ENCODE data around the gene LAMC2. TPM values are rescaled to one million over a fixed set of nuclear protein-coding genes. Genes with fewer than 3 reads are reported as not detected.
"Not testable (repeated sequence)": the region's sequence is repeated elsewhere in the genome, so short reads cannot be mapped to it uniquely, and the experiment has no call there.

LAMC2 gene
- total RNA-seq (2014; rRNA removed; shearing (Covaris generic)) = 3.3 and 3.4 TPM in 2 replicates

DNA sequence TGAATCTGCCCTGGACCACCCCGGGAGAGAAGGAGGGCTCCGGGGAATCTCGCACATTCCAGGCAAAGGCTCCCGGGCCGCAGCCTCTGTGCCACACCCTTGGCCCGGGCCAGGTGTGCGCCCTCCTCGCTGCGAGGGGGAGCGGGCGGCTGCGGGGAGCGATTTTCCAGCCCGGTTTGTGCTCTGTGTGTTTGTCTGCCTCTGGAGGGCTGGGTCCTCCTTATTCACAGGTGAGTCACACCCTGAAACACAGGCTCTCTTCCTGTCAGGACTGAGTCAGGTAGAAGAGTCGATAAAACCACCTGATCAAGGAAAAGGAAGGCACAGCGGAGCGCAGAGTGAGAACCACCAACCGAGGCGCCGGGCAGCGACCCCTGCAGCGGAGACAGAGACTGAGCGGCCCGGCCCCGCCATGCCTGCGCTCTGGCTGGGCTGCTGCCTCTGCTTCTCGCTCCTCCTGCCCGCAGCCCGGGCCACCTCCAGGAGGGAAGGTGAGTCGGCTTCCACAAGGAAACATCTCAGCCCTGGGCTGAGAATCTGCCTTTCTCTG is at the start of gene LAMC2:
Gene LAMC2, plus strand, starts transcription at position 324 of the 550 bp plus-strand sequence. Its CDS starts 89 bp downstream, at position 413.
- no peak for DNase-seq (ENCODE audit: low read depth)

DNA sequence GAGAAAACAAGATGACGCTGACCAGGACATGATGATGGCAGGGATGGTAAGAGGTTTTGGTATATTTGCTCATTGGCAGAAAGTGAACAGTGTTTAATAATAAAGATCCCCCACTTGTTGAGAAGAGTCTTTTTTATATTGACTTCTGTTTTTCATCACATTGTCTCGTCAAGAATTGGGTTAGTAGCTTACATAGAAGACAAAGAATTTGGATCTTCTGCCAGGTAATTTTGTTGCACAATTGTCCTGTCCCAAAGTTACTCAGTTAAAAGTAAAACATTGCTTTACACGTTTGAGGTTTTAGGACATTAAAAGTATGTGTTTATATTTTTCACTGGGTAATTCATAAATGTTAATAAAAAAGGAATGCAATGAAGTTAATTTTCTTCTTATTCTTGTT is 48.3 kb upstream of the LAMC2 start:
- DNase-seq (ENCODE audit: low read depth) = no peak

DNA sequence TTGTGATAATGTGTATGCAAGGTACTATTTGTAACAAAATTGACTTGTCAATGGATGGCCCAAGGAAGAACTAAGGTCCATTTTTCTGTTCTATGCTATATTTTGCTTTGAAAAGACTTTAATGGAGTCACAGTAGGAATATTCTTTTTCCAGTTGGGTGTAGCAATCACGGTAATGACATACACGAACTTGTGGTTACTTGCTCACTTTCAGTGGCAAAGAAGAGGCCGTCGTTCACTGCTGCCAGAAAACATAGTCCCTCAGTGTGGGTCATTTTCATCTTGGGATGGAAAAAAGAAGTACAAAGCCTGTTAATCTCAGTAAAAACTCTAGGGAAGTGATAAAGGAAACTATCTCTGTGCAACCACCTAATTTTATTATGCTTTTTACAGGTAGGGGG is 47.8 kb upstream of the LAMC2 start:
- no peak for DNase-seq (ENCODE audit: low read depth)

DNA sequence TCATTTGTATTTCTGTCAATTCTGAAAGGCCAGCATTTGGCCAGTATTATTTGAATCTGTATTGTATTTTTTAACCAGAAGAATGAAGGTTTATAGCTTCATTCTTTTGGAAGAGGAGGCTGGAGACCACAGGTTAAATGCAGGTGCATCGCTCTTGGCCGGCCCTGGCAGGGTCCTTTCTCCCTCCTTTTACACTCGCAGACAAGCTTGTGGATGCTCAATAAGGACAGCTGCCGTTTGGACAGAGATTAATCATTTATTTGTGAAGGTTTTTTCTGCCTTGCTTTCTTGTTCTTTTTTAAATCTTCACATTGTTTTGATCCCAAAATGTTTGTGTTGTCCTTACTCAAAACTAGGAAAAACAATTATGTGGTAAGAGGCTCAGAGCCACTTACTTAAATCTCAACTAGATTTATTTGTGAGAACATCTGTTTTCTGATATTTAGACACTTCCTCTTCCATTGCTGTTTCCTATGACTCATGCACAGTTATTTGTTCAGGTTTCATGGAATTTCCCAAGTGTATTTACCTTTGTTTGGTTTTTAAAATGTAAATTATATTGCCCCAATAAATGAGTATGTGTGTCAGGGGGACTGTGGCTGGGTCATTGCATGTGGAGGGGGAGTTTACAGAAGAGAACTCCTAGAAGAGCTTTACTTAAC is 46.7 kb upstream of the LAMC2 start:
- peak; percentile 57 for DNase-seq (ENCODE audit: low read depth)

DNA sequence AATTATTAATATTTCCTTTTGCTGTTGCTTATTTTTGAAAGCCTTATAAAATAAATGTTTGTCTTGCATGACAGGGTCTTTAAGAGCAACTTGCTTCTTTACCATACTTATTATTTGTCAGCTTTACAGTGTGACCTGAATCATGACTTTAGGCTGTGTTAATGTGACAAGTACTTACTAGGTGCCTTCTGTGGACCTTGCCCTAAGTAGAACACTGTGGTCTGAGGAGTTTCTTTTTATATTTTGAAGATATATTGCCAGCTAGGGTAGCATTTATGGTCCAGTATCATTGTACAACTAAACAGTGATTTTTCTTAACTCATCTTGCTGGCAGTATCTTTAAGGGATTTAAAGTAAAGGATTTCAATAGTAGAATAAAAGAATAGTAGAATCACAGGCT is 45.4 kb upstream of the LAMC2 start:
- DNase-seq (ENCODE audit: low read depth) = no peak

DNA sequence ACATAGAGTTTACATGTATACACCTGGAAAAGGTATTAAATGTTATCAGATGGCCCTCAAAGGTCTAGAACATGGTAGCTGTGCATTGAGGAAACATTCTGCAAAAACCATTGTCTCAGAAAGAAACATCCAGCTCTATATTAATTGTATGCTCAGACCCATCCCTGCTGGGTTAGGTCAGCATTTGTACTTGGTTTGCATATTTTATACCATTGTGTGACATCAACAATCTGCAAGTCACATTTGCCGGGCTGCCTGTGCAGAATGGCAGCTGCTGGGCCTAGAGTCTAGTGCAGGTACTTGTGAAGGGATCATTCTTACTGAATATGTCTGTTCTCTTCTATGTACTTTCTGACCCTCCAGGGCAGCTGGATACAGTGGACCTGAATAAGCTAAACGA is 43.9 kb upstream of the LAMC2 start:
- no peak for DNase-seq (ENCODE audit: low read depth)

DNA sequence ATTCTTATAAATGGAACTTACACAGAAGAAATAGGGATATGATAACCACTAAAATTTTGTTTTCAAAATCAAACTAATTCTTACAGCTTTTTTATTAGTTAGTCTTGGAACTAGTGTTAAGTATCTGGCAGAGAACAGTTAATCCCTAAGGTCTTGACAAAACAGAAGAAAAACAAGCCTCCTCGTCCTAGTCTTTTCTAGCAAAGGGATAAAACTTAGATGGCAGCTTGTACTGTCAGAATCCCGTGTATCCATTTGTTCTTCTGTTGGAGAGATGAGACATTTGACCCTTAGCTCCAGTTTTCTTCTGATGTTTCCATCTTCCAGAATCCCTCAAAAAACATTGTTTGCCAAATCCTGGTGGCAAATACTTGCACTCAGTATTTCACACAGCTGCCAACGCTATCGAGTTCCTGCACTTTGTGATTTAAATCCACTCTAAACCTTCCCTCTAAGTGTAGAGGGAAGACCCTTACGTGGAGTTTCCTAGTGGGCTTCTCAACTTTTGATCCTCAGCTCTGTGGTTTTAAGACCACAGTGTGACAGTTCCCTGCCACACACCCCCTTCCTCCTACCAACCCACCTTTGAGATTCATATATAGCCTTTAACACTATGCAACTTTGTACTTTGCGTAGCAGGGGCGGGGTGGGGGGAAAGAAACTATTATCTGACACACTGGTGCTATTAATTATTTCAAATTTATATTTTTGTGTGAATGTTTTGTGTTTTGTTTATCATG is 42.3 kb upstream of the LAMC2 start:
- DNase-seq (ENCODE audit: low read depth) = no peak

DNA sequence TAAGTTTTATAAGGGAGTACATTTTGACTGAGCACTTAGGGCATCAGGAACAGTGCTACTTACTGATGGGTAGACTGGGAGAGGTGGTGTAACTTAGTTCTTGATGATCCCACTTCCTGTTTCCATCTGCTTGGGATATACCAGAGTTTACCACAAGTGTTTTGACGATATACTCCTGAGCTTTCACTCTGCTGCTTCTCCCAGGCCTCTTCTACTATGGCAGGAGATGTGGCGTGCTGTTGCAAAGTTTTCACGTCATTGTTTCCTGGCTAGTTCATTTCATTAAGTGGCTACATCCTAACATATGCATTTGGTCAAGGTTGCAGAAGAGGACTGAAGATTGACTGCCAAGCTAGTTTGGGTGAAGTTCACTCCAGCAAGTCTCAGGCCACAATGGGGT is 41.3 kb upstream of the LAMC2 start:
- DNase-seq (ENCODE audit: low read depth) = no peak

DNA sequence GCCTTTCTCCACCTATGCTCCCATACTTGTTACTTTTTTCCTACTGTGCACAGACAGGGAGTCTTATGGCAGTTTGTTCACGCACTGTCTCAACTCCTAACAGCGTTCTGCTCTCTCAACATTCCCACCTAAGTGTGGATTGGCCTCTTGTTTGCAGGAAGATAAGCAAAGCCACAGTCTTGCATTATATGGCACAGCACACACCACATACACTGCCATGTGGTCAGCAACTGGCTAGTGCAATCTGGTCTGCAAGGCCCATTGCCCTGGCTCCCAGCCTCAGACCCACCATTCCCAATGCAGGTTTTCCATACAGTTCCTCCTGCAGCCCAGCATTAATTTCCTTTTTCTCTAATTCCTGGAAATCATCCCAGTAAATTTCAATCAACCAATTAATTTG is 38.3 kb upstream of the LAMC2 start:
- no peak for DNase-seq (ENCODE audit: low read depth)

DNA sequence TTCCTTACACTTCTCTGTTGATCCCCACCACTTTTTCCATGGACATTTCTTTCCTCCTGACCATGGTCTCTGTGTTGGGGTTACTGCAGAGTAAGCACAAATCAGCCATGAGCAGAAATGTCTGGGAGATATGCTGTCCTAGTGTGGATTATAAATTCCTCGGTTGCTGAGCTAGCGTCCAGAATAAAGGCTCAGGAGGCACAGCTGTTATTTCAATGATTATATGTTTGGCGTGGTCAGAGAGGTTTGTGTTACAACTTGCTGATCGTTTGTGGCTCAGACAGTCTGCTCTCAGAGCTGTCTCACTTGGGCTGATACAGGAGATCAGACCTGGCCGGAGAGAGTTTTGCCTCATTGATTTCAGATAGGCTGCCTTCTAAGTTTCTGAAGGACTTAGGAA is 37.5 kb upstream of the LAMC2 start:
- no peak for DNase-seq (ENCODE audit: low read depth)

DNA sequence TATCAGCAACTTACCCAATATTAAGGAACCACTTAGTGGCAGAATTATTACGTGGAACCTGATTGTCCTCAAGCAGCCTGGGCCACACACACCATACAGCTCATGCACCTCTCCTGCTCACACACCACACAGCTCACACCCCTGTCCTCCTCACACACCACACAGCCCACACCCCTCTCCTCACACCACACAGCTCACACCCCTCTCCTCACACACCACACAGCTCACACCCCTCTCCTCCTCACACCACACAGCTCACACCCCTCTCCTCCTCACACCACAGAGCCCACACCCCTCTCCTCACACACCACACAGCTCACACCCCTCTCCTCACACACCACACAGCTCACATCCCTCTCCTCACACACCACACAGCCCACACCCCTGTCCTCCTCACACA is 36.8 kb upstream of the LAMC2 start:
- no peak for DNase-seq (ENCODE audit: low read depth)

DNA sequence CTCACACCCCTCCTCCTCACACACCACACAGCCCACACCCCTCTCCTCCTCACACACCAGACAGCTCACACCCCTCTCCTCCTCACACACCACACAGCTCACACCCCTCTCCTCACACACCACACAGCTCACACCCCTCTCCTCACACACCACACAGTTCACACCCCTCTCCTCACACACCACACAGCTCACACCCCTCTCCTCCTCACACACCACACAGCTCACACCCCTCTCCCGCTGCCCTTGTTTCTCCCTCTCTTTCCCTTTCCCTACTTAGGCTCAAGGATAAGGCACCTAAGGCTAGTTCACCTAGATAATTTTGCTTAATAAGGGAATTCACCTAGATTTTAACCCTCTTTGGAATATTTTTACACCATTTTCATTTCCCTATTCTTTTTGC is 36.0 kb upstream of the LAMC2 start:
- DNase-seq (ENCODE audit: low read depth) = not testable (repeated sequence)

DNA sequence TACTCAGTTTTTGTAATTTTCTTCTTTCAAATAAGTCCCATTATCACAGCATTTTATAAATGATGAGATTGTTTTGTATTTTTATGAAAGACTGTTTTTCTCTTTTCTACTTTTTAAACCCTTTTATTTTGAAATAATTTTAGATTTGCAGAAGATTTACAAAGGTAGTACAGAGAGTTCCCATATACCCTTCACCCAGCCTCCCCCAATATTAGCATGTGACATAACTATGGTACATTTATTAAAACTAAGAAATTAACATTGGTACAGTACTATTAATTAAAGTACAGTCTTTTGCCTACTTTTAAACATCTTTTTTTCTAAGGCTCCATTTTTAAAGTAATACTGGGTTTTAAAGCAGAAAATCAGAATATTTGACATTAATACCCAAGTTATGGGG is 35.6 kb upstream of the LAMC2 start:
- DNase-seq (ENCODE audit: low read depth) = no peak

DNA sequence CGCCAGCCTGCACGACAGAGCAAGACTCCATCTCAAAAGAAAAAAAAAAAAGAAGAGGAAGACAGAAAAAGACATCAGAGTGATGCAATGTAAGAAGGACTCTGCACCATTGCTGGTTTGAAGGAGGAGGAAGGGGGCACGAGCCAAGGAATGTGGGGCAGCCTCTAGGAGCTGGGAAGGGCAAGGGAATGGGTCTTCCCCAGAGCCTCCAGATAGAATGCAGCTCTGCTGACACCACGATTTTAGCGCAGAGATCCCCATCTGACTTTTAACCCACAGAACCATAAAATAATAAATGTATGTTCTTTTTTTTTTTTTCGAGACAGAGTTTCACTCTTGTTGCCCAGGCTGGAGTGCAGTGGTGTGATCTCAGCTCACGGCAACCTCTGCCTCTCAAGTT is 33.9 kb upstream of the LAMC2 start:
- no peak for DNase-seq (ENCODE audit: low read depth)

DNA sequence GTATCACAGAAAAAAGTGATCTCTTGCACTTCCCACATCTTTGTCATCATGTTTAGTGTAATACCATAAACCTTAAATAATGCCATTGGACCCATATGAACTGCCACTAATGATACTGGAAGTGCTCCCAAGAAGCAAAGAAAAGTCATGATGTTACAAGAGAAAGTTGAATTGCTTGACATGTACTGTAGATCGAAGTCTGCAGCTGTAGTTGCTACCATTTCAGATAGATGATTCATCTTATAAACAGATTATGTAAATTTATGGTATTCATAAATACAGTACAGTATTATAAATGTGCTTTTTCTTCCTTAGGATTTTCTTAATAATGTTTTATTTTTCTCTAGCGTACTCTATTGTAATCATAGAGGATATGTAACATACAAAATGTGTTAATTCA is 30.1 kb upstream of the LAMC2 start:
- no peak for DNase-seq (ENCODE audit: low read depth)

DNA sequence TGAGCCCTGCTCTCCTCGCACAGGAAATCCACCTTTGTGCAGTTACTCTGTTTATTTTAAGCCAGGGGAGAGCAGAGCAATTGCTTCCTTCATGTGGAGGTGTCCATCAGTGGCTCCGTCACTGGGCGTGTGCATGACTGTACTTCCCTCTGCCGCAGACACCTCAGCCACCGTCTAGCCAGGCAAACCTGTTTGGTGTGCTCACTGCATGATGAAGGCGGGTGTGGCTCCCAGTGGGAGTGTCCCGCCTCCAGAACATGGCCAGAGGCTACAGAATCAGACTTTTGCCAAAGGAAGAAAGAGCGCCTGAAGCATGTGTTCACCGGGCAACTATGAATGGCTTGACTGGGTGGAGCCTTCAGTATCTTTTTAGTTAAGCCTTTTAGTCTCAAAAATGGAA is 26.1 kb upstream of the LAMC2 start:
- DNase-seq (ENCODE audit: low read depth) = peak; percentile 95

DNA sequence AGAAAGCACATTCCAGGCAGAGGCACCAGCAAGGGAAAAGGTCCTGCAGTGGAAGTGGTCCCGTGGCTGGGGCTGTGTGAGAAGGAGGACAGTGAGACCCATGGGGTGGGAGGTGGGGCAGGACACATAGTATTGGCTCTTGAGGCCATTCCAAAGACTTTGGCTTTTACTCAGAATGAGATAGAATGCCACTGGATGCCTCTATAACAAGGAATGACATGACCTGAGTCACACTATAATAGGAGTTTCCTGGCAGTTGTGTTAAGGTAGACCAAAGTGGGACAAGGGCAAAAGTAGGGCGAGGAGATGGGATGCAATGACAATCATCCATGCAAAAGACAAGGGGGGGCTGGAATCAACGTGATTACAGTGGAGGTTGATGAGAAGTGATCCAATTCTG is 24.7 kb upstream of the LAMC2 start:
- DNase-seq (ENCODE audit: low read depth) = peak; percentile 61

DNA sequence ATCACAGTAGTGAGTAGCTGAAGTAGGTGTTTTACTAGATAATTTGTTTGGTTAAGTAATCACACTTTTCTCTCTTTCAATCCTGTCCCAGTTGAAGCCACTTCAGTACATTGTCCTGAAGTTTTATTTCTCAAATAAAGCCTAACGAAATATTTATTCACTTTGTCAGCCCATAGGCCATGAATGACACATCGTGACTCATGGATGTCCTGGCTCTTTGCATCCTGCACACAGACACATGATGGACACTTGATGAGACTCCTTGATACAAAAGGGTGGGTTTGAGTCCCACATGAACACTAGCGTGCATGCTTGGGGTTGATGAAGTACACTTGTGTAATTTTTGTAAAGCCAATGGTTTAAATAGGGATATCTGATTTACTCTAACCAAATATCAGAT is 22.7 kb upstream of the LAMC2 start:
- DNase-seq (ENCODE audit: low read depth) = peak; percentile 99

DNA sequence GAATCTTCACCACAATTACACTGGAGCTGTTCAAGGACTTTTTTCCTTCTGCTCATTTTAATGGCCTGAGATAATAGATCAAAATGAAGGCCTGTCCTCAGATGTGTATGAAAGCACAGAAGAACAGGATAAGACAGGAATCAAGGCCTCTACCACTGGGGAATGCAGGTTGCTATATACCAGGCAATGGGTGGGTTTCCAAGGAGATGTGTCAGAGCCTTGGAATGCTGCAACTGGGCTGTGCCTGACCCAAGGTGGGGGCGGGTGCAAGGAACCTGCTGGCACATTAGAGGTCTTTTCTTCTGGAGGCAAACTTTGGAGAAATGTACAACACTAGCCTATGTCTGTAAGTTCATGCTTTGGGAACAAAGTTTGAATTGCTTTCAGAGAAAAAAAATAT is 21.7 kb upstream of the LAMC2 start:
- DNase-seq (ENCODE audit: low read depth) = peak; percentile 96

DNA sequence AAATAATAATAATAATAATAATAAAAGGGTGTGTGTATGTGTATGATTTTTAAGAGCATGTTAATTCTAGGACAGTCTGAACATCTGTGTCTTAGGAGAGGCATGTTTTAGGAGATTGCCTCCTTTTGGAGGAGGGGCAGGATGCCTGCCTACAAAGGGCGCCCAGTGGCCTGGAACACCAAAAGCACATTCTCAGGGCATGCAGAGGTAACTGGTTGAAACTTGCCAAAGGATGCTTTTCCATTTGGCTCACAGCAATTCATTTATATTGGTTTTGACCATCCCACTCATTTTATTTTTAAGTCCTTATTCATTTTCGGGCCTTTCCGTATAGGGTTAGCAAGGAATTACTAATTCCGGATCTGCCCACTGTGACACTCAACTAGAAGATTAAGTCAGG is 21.1 kb upstream of the LAMC2 start:
- DNase-seq (ENCODE audit: low read depth) = peak; percentile 23

DNA sequence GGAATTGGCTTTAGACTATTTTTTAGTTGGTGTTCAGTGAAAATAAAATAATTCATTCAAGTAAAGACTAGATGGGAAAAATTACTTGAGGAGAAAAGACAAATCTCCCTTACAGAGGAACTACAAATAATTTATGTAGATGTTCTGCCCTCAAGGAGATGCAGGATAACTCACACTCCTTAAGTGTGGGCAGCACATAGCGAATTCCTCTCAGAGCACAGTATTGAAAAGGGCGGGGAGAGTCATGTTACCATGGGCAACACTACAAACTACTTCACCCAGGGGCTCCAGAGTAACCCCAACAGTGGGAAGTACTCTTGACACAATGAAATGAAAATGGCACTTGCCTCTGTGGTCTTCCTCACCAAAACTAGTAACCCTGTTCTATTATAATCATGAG is 20.6 kb upstream of the LAMC2 start:
- peak; percentile 50 for DNase-seq (ENCODE audit: low read depth)

DNA sequence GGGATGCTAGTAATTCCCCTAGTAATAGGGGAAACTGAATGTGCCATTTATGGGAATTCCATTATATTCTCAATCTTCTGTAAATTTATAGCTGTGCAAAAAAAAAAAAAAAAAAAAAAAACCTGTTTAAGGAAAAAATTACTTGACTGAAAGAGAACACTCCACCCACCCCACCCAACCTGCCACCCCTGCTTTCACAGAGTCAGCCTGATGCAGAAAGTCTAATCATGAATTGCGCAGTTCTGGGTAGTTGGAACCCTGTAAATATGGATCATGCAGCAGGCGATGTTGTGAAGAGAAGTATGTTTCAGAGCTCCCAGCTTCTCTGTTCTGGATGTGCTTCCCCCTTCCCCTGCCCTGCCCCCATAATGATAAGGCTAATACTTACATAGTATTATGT is 19.6 kb upstream of the LAMC2 start:
- DNase-seq (ENCODE audit: low read depth) = no peak

DNA sequence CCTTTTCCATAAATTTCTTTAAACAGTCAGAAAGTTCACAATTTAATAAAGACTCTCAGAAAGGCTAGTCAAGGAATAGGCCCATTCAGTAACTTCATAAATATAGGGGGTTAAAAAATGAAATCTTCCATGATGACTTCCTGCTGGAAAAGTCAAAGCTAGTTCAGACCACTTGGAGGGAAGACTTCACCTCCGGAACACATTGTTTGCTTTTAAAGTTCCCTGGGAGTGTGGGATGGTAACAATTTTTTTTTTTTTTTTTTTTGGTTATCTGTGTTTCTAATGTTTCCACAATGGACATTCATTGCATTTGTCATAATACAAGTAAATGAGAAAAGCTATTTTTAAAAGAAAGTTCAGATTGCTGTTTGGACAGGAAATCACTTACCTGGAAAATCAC is 18.4 kb upstream of the LAMC2 start:
- no peak for DNase-seq (ENCODE audit: low read depth)
